ENCODE data around the gene NEK7. TPM values are rescaled to one million over a fixed set of nuclear protein-coding genes. Genes with fewer than 3 reads are reported as not detected.

NEK7 gene
- total RNA-seq, 4 donors from 2014 or later, result 50.4 to 71.6 (median 57.3) TPM

DNA sequence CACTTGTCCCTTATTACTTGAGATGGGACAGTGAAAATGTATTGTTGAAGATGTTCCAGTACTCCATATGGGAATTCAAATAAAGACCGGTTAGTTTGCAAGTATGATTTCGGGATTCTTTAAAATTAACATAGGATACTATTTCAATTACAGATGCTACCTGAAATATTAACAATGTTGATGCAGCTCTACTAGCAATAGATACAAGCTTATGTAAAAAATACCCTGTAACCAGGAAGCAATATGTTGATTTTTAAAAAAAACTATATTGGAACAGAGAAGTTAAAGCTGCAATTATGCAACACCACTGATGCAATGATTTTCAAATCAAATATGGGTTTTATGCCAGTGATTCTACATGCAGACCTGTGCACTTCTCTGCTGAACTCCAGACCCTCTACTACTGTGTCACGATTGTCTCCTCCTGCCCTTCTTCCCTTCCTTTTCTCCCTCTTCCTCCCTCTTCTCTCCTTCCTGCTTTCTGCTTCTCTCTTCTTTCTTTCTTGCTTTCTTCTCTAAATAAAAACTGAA lies 204.5 kb downstream of the NEK7 start:
- intact Hi-C loops (cut with DNase I; ENCODE audit: low total_unique reads), result no loop called here
- TF ChIP-seq POLR2A (IDR thresholded peaks at IDR 0.05), result no peak
- TF ChIP-seq, protein P1, sequence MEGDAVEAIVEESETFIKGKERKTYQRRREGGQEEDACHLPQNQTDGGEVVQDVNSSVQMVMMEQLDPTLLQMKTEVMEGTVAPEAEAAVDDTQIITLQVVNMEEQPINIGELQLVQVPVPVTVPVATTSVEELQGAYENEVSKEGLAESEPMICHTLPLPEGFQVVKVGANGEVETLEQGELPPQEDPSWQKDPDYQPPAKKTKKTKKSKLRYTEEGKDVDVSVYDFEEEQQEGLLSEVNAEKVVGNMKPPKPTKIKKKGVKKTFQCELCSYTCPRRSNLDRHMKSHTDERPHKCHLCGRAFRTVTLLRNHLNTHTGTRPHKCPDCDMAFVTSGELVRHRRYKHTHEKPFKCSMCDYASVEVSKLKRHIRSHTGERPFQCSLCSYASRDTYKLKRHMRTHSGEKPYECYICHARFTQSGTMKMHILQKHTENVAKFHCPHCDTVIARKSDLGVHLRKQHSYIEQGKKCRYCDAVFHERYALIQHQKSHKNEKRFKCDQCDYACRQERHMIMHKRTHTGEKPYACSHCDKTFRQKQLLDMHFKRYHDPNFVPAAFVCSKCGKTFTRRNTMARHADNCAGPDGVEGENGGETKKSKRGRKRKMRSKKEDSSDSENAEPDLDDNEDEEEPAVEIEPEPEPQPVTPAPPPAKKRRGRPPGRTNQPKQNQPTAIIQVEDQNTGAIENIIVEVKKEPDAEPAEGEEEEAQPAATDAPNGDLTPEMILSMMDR (IDR thresholded peaks at IDR 0.05), result no peak

DNA sequence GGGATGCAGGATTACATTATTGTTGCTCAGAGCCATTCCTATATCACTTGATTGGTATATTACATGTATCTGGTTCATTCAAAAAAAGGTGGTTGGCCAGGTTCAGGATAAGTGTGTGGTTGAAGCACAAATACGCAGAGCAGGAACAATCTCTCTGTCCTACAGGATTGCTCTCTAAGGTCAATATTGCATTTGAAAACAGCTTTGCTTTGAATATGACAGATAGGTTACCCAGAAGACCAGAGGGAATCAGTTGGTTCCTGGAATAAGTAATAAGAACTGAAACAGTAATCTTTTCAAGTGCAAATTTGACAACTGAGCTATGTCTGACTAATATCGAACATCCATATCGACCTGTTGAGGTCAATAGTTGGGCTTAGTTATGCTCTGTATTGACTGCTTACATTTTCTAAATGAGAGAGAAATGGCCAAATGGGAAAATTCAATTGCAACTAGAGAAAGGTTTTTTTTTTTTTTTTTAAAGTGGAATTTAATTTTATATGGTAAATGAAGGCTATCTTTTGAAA lies 206.9 kb downstream of the NEK7 start:
- no peak for TF ChIP-seq POLR2A (IDR thresholded peaks at IDR 0.05)
- intact Hi-C loops (cut with DNase I; ENCODE audit: low total_unique reads), result no loop called here
- H3K4me3 ChIP-seq (ENCODE audit: low read depth, poor library complexity, severe bottlenecking), result no peak overlapping the region
- DNase-seq (ENCODE audit: low spot score in 2 of 2), result no peak
- WGBS, 2 donors, result 86 to 90% methylated on average over 3 of the region's 3 CpGs

More for the DNA sequence above, 204.5 kb downstream of the NEK7 start:
- no peak for DNase-seq (ENCODE audit: low spot score in 2 of 2)
- no peak overlapping the region for H3K4me3 ChIP-seq (ENCODE audit: low read depth, poor library complexity, severe bottlenecking)
- 83 to 87% methylated on average over 3 of the region's 3 CpGs for WGBS, 2 donors

DNA sequence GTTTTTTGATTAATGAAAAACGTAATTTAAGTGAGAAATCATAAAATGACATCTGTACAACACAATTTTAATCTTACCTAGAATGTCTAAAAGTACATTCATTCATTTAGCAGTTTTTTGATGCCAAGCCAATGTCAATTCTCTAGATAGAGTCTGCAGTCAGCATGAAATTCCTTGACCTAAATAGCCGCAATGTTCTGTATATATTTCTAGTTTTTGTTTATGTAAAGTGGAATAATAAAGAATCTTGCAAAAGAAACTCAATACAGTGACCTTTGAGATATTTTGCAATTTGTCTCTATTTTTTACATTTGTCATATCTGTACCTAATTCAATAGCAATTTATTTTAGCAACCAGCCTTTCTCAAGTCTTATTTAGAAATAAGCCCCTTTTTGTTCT lies 207.7 kb downstream of the NEK7 start:
- 81 to 83% methylated on average over 2 of the region's 2 CpGs for WGBS, 2 donors
- intact Hi-C loops (cut with DNase I; ENCODE audit: low total_unique reads), result no loop called here
- TF ChIP-seq, protein P1 (IDR thresholded peaks at IDR 0.05), result no peak
- no peak for TF ChIP-seq POLR2A (IDR thresholded peaks at IDR 0.05)
- DNase-seq (ENCODE audit: low spot score in 2 of 2), result no peak
- H3K4me3 ChIP-seq (ENCODE audit: low read depth, poor library complexity, severe bottlenecking), result no peak overlapping the region

DNA sequence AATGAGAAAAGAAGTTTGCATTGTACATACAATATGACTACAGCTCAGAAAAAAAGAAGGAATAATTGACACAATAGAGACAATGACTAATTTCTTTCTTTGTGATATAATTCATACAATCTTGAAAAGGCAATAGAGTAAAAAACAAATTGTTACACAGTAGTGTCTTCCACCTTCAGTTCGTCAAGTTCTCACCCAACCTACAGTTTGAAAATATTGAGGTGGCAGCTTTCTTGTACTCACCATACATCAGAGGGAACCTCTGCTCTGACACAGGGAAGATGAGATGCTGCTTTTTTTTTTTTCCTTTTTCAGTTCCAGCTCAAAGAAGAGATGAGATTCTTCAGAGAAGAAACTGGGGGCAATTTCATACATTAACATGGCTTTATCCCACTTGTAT lies 210.5 kb downstream of the NEK7 start:
- intact Hi-C loops (cut with DNase I; ENCODE audit: low total_unique reads), result no loop called here
- WGBS, 2 donors, result 58 to 89% methylated on average over 1 of the region's 1 CpG
- DNase-seq (ENCODE audit: low spot score in 2 of 2), result no peak
- no peak overlapping the region for H3K4me3 ChIP-seq (ENCODE audit: low read depth, poor library complexity, severe bottlenecking)
- TF ChIP-seq POLR2A (IDR thresholded peaks at IDR 0.05), result no peak
- TF ChIP-seq, protein P1 (IDR thresholded peaks at IDR 0.05), result no peak

DNA sequence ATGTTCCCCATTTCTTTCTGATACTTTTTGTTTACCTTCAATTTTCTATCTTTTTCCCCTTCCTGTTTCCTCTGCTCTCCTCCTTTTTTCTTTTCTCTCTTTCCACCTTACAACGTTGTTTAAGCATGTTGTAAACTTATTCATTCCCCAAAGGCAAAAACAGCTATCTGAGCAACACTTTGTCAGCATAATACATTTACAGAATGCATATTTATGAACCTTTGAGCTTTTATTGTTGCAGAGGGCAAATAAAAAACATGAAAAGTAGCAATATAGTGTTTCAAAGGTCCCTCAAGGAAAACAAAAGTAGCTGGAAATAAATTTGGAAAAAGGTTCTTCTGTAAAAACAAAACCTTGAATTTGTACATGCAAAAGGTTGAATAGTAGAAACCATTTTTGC lies 214.2 kb downstream of the NEK7 start:
- intact Hi-C loops (cut with DNase I; ENCODE audit: low total_unique reads), result no loop called here
- TF ChIP-seq, protein P1 (IDR thresholded peaks at IDR 0.05), result no peak
- TF ChIP-seq POLR2A (IDR thresholded peaks at IDR 0.05), result no peak
- 10 to 33% methylated on average over 1 of the region's 1 CpG for WGBS, 2 donors
- H3K4me3 ChIP-seq (ENCODE audit: low read depth, poor library complexity, severe bottlenecking), result no peak overlapping the region
- no peak for DNase-seq (ENCODE audit: low spot score in 2 of 2)

Other genes starting within 250 kb of the NEK7 start
- gene LHX9, start 239.6 kb upstream of the NEK7 start, total RNA-seq, result not detected

Data from lower leg skin (tissue), 4 donors.